CD1c-positive myeloid dendritic cell (primary cell): ENCODE results near the gene ZP2.
A peak's percentile ranks its signal among the peaks of the same experiment; 100 is the strongest.
"Not testable (repeated sequence)": the region's sequence is repeated elsewhere in the genome, so short reads cannot be mapped to it uniquely, and the experiment has no call there.

Source experiments
- DNase-seq: peaks from one replicate; pipeline ENCODE4 v3.0.0-alpha.2; 2016; ENCODE audit errors: extremely low spot score

Gene ZP2

GRCh38 chr16:21172650-21173049 lies 38.7 kb downstream of the ZP2 start:
- DNase-seq: no peak

GRCh38 chr16:21170116-21170515 lies 41.3 kb downstream of the ZP2 start:
- DNase-seq: not testable (repeated sequence)

- DNase-seq: no peak
Observed at GRCh38 chr16:21169249-21169981, 42.0 kb downstream of the ZP2 start.

- DNase-seq: no peak
Observed at GRCh38 chr16:21167929-21168602, 43.3 kb downstream of the ZP2 start.

- no peak for DNase-seq
Observed at GRCh38 chr16:21167360-21167759, 44.0 kb downstream of the ZP2 start.

- no peak for DNase-seq
Observed at GRCh38 chr16:21166561-21166961, 44.8 kb downstream of the ZP2 start.

- DNase-seq: no peak
Observed at GRCh38 chr16:21164521-21165168, 46.7 kb downstream of the ZP2 start.

- DNase-seq: no peak
Observed at GRCh38 chr16:21163576-21163975, 47.8 kb downstream of the ZP2 start.

GRCh38 chr16:21162661-21163151 lies 48.7 kb downstream of the ZP2 start:
- no peak for DNase-seq

GRCh38 chr16:21161211-21161610 lies 50.2 kb downstream of the ZP2 start:
- DNase-seq: no peak

- no peak for DNase-seq
Observed at GRCh38 chr16:21160276-21160675, 51.1 kb downstream of the ZP2 start.

- peak; percentile 39 for DNase-seq
Observed at GRCh38 chr16:21159281-21159951, 52.0 kb downstream of the ZP2 start.

- DNase-seq: peak; percentile 87
Observed at GRCh38 chr16:21158208-21159110, 52.9 kb downstream of the ZP2 start, which contains the start of gene LDAF1. Gene LDAF1 (plus strand): TSS chr16:21158674. CDS start chr16:21161183, 2,509 bp downstream.

- no peak for DNase-seq
Observed at GRCh38 chr16:21157632-21158031, 53.7 kb downstream of the ZP2 start.

GRCh38 chr16:21156767-21157467 lies 54.5 kb downstream of the ZP2 start:
- peak; percentile 36 for DNase-seq

GRCh38 chr16:21156011-21156410 lies 55.4 kb downstream of the ZP2 start:
- DNase-seq: not testable (repeated sequence)

- not testable (repeated sequence) for DNase-seq
Observed at GRCh38 chr16:21153124-21153729, 58.1 kb downstream of the ZP2 start.

- not testable (repeated sequence) for DNase-seq
Observed at GRCh38 chr16:21152160-21153030, 59.0 kb downstream of the ZP2 start.
